ENCODE results near the gene KLHL7.

DNA sequence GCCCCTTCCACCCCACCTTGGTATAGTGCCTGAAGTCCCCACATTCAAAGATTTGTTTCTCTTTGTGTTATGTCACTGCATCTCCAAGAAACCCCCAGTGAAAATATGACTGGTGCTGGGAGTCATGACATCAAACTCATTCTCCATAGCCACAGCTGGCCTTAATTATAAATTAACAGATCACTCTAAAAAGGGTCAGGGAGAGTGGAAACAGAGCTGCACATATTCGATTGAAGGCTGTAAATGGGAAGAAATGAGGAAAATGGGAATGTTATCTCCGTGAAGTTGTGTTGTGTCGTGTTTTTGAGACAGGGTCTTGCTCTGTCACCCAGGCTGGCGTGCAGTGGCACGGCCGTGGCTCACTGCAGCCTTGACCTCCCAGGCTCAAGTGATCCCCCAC lies 52.1 kb downstream of the KLHL7 start:
- no peak for TF ChIP-seq EZH2 (IDR thresholded peaks at IDR 0.05; ENCODE audit: borderline replicate concordance, low read length)
- TF ChIP-seq, protein P1, sequence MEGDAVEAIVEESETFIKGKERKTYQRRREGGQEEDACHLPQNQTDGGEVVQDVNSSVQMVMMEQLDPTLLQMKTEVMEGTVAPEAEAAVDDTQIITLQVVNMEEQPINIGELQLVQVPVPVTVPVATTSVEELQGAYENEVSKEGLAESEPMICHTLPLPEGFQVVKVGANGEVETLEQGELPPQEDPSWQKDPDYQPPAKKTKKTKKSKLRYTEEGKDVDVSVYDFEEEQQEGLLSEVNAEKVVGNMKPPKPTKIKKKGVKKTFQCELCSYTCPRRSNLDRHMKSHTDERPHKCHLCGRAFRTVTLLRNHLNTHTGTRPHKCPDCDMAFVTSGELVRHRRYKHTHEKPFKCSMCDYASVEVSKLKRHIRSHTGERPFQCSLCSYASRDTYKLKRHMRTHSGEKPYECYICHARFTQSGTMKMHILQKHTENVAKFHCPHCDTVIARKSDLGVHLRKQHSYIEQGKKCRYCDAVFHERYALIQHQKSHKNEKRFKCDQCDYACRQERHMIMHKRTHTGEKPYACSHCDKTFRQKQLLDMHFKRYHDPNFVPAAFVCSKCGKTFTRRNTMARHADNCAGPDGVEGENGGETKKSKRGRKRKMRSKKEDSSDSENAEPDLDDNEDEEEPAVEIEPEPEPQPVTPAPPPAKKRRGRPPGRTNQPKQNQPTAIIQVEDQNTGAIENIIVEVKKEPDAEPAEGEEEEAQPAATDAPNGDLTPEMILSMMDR (conservative IDR thresholded peaks at IDR 0.05 in 1 of 2, IDR thresholded peaks at IDR 0.05 in 1 of 2; ENCODE audit: extremely low read depth in 1 of 2, insufficient read depth in 1 of 2, low read depth in 1 of 2, low read length in 2 of 2), result no peak
